ENCODE measurements around the gene IQGAP2. TPM values are rescaled to one million over a fixed set of nuclear protein-coding genes. Genes with fewer than 3 reads are reported as not detected.

The IQGAP2 gene
- total and polyA plus RNA-seq, 9 of the 15 experiments (the other 6 are each of a cell fraction or from before 2014, with no cell fraction given), result 8.7 to 23.2 (median 17.4) TPM

DNA sequence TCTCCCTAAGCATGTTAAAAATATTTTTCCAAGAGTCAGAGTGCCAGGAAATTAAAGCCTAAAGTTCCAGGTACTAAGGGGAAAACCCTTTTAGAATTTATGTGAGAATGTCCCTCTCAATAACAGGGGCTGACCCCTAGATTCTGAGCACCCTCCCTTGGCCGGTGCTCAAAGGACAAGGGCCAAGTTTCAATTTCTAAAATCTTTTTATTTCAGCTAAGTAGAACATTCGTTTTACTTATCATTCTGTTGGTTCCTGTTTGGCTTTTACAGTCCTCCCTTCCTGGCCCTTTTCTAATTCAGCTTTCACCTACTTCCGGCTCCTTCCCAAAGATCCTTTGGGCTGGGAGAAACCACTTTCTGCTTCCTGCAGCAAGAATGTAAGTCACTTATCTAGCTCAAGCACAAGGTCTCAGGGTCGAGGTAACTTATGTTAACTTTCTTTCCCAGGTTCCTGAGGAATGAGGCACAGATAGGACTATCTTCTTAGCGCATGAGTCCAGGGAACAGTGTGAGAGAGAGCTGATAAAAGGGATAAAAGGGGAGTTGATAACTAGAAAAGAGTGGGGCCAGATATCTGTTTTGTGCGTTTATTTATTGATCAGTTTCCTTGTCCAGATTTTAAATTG is 254.7 kb downstream of the IQGAP2 start (continued):
- TF ChIP-seq, protein P1, sequence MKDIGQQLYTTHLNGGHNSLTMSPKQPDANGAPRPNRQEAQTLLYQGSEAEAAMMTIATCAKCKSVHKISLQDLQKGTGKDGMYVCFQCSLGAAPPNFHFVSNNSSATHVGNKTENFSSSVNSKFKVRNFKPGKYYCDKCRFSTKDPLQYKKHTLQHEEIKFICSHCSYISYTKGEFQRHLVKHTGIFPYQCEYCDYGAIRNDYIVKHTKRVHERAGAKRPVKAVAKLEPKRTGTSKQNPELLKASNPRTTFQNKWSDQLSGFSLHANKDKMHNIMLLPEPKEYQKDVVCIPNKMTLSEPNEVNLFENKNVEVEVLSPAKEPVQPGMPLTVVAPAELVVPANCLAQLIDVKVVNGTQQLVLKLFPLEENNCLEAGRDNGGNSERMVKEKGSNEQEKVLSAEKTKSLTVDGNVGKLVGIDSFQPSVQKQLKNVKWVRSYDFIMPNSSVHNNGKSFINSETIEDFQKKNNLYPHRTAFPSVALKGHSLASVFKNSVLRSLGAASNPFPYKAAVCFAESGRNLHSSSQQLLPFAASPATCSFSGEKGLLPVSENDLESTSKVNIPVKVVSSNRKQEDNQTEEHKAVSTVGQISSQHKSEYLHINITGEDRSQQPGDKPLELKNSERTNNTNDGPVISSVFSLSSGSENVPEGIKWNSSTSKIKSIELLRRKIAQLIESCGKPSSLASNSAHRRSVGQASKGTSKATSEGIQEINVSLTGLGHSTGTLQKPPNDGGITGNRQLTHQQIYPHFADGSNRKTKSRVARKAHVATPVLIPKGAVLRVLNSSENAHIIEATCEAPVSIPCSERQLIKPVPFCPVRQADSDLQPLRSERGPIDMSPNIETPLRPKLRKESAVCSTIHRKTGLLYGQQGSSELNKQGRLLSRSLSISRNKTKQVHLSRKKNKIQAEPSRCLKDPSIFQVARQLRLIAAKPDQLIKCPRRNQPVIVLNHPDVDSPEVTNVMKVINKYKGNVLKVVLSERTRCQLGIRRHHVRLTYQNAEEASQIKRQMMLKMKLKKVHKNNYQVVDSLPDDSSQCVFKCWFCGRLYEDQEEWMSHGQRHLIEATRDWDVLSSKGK (CRISPR knock-in tag; IDR thresholded peaks at IDR 0.05), result no peak
- TF ChIP-seq HDAC8 (tag; IDR thresholded peaks at IDR 0.05) (no peak), ZNF3 (CRISPR knock-in tag; IDR thresholded peaks at IDR 0.05) (no peak), IFI16 (CRISPR knock-in tag; IDR thresholded peaks at IDR 0.05) (no peak), SRSF3 (IDR thresholded peaks at IDR 0.05; ENCODE audit: insufficient read depth, low read length) (no peak), COPS2 (conservative IDR thresholded peaks at IDR 0.05) (no peak), MXI1 (IDR thresholded peaks at IDR 0.05; ENCODE audit: low read depth, low read length) (peak; percentile 79), BACH1 (tag; IDR thresholded peaks at IDR 0.05) (peak; percentile 35; the same call in 1 of the 2 replicates), TRIM28 (IDR thresholded peaks at IDR 0.05) (0 out of 2 replicates have a peak, but pooled peaks have one; percentile 73)
- TF ChIP-seq, protein P2, sequence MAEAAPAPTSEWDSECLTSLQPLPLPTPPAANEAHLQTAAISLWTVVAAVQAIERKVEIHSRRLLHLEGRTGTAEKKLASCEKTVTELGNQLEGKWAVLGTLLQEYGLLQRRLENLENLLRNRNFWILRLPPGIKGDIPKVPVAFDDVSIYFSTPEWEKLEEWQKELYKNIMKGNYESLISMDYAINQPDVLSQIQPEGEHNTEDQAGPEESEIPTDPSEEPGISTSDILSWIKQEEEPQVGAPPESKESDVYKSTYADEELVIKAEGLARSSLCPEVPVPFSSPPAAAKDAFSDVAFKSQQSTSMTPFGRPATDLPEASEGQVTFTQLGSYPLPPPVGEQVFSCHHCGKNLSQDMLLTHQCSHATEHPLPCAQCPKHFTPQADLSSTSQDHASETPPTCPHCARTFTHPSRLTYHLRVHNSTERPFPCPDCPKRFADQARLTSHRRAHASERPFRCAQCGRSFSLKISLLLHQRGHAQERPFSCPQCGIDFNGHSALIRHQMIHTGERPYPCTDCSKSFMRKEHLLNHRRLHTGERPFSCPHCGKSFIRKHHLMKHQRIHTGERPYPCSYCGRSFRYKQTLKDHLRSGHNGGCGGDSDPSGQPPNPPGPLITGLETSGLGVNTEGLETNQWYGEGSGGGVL (CRISPR knock-in tag; IDR thresholded peaks at IDR 0.05), result no peak
- TF ChIP-seq, protein P3, sequence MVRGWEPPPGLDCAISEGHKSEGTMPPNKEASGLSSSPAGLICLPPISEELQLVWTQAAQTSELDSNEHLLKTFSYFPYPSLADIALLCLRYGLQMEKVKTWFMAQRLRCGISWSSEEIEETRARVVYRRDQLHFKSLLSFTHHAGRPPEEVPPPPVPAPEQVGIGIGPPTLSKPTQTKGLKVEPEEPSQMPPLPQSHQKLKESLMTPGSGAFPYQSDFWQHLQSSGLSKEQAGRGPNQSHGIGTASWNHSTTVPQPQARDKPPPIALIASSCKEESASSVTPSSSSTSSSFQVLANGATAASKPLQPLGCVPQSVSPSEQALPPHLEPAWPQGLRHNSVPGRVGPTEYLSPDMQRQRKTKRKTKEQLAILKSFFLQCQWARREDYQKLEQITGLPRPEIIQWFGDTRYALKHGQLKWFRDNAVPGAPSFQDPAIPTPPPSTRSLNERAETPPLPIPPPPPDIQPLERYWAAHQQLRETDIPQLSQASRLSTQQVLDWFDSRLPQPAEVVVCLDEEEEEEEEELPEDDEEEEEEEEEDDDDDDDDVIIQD (CRISPR knock-in tag; IDR thresholded peaks at IDR 0.05), result no peak
- TF ChIP-seq, protein P4, sequence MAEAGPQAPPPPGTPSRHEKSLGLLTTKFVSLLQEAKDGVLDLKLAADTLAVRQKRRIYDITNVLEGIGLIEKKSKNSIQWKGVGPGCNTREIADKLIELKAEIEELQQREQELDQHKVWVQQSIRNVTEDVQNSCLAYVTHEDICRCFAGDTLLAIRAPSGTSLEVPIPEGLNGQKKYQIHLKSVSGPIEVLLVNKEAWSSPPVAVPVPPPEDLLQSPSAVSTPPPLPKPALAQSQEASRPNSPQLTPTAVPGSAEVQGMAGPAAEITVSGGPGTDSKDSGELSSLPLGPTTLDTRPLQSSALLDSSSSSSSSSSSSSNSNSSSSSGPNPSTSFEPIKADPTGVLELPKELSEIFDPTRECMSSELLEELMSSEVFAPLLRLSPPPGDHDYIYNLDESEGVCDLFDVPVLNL (CRISPR knock-in tag; IDR thresholded peaks at IDR 0.05; ENCODE audit: low read depth), result no peak
- TF ChIP-seq, protein P5, sequence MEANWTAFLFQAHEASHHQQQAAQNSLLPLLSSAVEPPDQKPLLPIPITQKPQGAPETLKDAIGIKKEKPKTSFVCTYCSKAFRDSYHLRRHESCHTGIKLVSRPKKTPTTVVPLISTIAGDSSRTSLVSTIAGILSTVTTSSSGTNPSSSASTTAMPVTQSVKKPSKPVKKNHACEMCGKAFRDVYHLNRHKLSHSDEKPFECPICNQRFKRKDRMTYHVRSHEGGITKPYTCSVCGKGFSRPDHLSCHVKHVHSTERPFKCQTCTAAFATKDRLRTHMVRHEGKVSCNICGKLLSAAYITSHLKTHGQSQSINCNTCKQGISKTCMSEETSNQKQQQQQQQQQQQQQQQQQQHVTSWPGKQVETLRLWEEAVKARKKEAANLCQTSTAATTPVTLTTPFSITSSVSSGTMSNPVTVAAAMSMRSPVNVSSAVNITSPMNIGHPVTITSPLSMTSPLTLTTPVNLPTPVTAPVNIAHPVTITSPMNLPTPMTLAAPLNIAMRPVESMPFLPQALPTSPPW (CRISPR knock-in tag; IDR thresholded peaks at IDR 0.05), result peak; percentile 64
- TF ChIP-seq, protein P6, sequence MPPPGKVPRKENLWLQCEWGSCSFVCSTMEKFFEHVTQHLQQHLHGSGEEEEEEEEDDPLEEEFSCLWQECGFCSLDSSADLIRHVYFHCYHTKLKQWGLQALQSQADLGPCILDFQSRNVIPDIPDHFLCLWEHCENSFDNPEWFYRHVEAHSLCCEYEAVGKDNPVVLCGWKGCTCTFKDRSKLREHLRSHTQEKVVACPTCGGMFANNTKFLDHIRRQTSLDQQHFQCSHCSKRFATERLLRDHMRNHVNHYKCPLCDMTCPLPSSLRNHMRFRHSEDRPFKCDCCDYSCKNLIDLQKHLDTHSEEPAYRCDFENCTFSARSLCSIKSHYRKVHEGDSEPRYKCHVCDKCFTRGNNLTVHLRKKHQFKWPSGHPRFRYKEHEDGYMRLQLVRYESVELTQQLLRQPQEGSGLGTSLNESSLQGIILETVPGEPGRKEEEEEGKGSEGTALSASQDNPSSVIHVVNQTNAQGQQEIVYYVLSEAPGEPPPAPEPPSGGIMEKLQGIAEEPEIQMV (tag; conservative IDR thresholded peaks at IDR 0.05; ENCODE audit: low read depth), result peak; percentile 54; the same call in 1 of the 2 replicates
